ENCODE data around the gene SPARC.
A peak's percentile ranks its signal among the peaks of the same experiment; 100 is the strongest.

SPARC gene

GRCh38 chr5:151620461-151620840, 66.3 kb downstream of the SPARC start:
- peaks cover 10% of the 10 kb centered on the region for H3K4me1 ChIP-seq (ENCODE audit: insufficient read depth, insufficient read length)
- no peaks in the 10 kb centered on the region for H3K27me3 ChIP-seq (ENCODE audit: insufficient read depth, insufficient read length)
- no peaks in the 10 kb centered on the region for H3K36me3 ChIP-seq (ENCODE audit: insufficient read depth, insufficient read length, low read length)
- H3K9me3 ChIP-seq (ENCODE audit: insufficient read depth, low read length): no peaks in the 10 kb centered on the region
- no peak overlapping the region for H3K9ac ChIP-seq (ENCODE audit: insufficient read length, low read depth)
- no peak overlapping the region for H3K4me3 ChIP-seq (ENCODE audit: insufficient read length, low read depth)
- no peak for DNase-seq (ENCODE audit: low read depth, low spot score)
- TF ChIP-seq ZNF274 (IDR thresholded peaks at IDR 0.05; ENCODE audit: low read depth, low read length): no peak
- TF ChIP-seq SUZ12 (IDR thresholded peaks at IDR 0.05; ENCODE audit: extremely low read depth, insufficient read depth, insufficient read length): no peak
- TF ChIP-seq YY1 (IDR thresholded peaks at IDR 0.05; ENCODE audit: insufficient read depth, insufficient read length): no peak

- H3K9me3 ChIP-seq (ENCODE audit: insufficient read depth, low read length): no peaks in the 10 kb centered on the region
- TF ChIP-seq ZNF274 (IDR thresholded peaks at IDR 0.05; ENCODE audit: low read depth, low read length) (no peak), YY1 (IDR thresholded peaks at IDR 0.05; ENCODE audit: insufficient read depth, insufficient read length) (no peak), SUZ12 (IDR thresholded peaks at IDR 0.05; ENCODE audit: extremely low read depth, insufficient read depth, insufficient read length) (no peak)
- DNase-seq (ENCODE audit: low read depth, low spot score): peak; percentile 68
- H3K4me1 ChIP-seq (ENCODE audit: insufficient read depth, insufficient read length): peaks cover 11% of the 10 kb centered on the region
- H3K9ac ChIP-seq (ENCODE audit: insufficient read length, low read depth): no peak overlapping the region
- no peaks in the 10 kb centered on the region for H3K36me3 ChIP-seq (ENCODE audit: insufficient read depth, insufficient read length, low read length)
- no peak overlapping the region for H3K4me3 ChIP-seq (ENCODE audit: insufficient read length, low read depth)
- no peaks in the 10 kb centered on the region for H3K27me3 ChIP-seq (ENCODE audit: insufficient read depth, insufficient read length)
Observed at GRCh38 chr5:151619812-151620460, 66.8 kb downstream of the SPARC start.

- Histone ChIP-seq H3K9ac (ENCODE audit: insufficient read length, low read depth) (no peak overlapping the region), H3K36me3 (ENCODE audit: insufficient read depth, insufficient read length, low read length) (no peaks in the 10 kb centered on the region), H3K27me3 (ENCODE audit: insufficient read depth, insufficient read length) (no peaks in the 10 kb centered on the region), H3K4me1 (ENCODE audit: insufficient read depth, insufficient read length) (peaks cover 11% of the 10 kb centered on the region), H3K4me3 (ENCODE audit: insufficient read length, low read depth) (no peak overlapping the region), H3K9me3 (ENCODE audit: insufficient read depth, low read length) (no peaks in the 10 kb centered on the region)
- no peak for DNase-seq (ENCODE audit: low read depth, low spot score)
- TF ChIP-seq ZNF274 (IDR thresholded peaks at IDR 0.05; ENCODE audit: low read depth, low read length) (no peak), SUZ12 (IDR thresholded peaks at IDR 0.05; ENCODE audit: extremely low read depth, insufficient read depth, insufficient read length) (no peak), YY1 (IDR thresholded peaks at IDR 0.05; ENCODE audit: insufficient read depth, insufficient read length) (no peak)
Observed at GRCh38 chr5:151618907-151619306, 67.8 kb downstream of the SPARC start.

- no peaks in the 10 kb centered on the region for H3K36me3 ChIP-seq (ENCODE audit: insufficient read depth, insufficient read length, low read length)
- peaks cover 11% of the 10 kb centered on the region for H3K4me1 ChIP-seq (ENCODE audit: insufficient read depth, insufficient read length)
- no peaks in the 10 kb centered on the region for H3K9me3 ChIP-seq (ENCODE audit: insufficient read depth, low read length)
- no peaks in the 10 kb centered on the region for H3K27me3 ChIP-seq (ENCODE audit: insufficient read depth, insufficient read length)
- no peak for TF ChIP-seq SUZ12 (IDR thresholded peaks at IDR 0.05; ENCODE audit: extremely low read depth, insufficient read depth, insufficient read length)
- TF ChIP-seq ZNF274 (IDR thresholded peaks at IDR 0.05; ENCODE audit: low read depth, low read length): no peak
- no peak for TF ChIP-seq YY1 (IDR thresholded peaks at IDR 0.05; ENCODE audit: insufficient read depth, insufficient read length)
- DNase-seq (ENCODE audit: low read depth, low spot score): no peak
- H3K9ac ChIP-seq (ENCODE audit: insufficient read length, low read depth): no peak overlapping the region
- no peak overlapping the region for H3K4me3 ChIP-seq (ENCODE audit: insufficient read length, low read depth)
Observed at GRCh38 chr5:151617841-151618710, 68.6 kb downstream of the SPARC start.

GRCh38 chr5:151617383-151617840, 69.3 kb downstream of the SPARC start:
- DNase-seq (ENCODE audit: low read depth, low spot score): no peak
- Histone ChIP-seq H3K4me1 (ENCODE audit: insufficient read depth, insufficient read length) (peaks cover 11% of the 10 kb centered on the region), H3K9ac (ENCODE audit: insufficient read length, low read depth) (no peak overlapping the region), H3K27me3 (ENCODE audit: insufficient read depth, insufficient read length) (no peaks in the 10 kb centered on the region), H3K4me3 (ENCODE audit: insufficient read length, low read depth) (no peak overlapping the region), H3K36me3 (ENCODE audit: insufficient read depth, insufficient read length, low read length) (no peaks in the 10 kb centered on the region), H3K9me3 (ENCODE audit: insufficient read depth, low read length) (no peaks in the 10 kb centered on the region)
- TF ChIP-seq YY1 (IDR thresholded peaks at IDR 0.05; ENCODE audit: insufficient read depth, insufficient read length): no peak
- TF ChIP-seq ZNF274 (IDR thresholded peaks at IDR 0.05; ENCODE audit: low read depth, low read length): no peak
- TF ChIP-seq SUZ12 (IDR thresholded peaks at IDR 0.05; ENCODE audit: extremely low read depth, insufficient read depth, insufficient read length): no peak

GRCh38 chr5:151615431-151615830, 71.3 kb downstream of the SPARC start:
- Histone ChIP-seq H3K36me3 (ENCODE audit: insufficient read depth, insufficient read length, low read length) (no peaks in the 10 kb centered on the region), H3K27me3 (ENCODE audit: insufficient read depth, insufficient read length) (no peaks in the 10 kb centered on the region), H3K9ac (ENCODE audit: insufficient read length, low read depth) (no peak overlapping the region), H3K9me3 (ENCODE audit: insufficient read depth, low read length) (no peaks in the 10 kb centered on the region), H3K4me3 (ENCODE audit: insufficient read length, low read depth) (no peak overlapping the region), H3K4me1 (ENCODE audit: insufficient read depth, insufficient read length) (peaks cover 3% of the 10 kb centered on the region)
- no peak for TF ChIP-seq SUZ12 (IDR thresholded peaks at IDR 0.05; ENCODE audit: extremely low read depth, insufficient read depth, insufficient read length)
- no peak for TF ChIP-seq ZNF274 (IDR thresholded peaks at IDR 0.05; ENCODE audit: low read depth, low read length)
- DNase-seq (ENCODE audit: low read depth, low spot score): no peak

- H3K36me3 ChIP-seq (ENCODE audit: insufficient read depth, insufficient read length, low read length): no peaks in the 10 kb centered on the region
- H3K9me3 ChIP-seq (ENCODE audit: insufficient read depth, low read length): no peaks in the 10 kb centered on the region
- DNase-seq (ENCODE audit: low read depth, low spot score): no peak
- no peak overlapping the region for H3K9ac ChIP-seq (ENCODE audit: insufficient read length, low read depth)
- TF ChIP-seq ZNF274 (IDR thresholded peaks at IDR 0.05; ENCODE audit: low read depth, low read length): no peak
- no peak for TF ChIP-seq YY1 (IDR thresholded peaks at IDR 0.05; ENCODE audit: insufficient read depth, insufficient read length)
- TF ChIP-seq SUZ12 (IDR thresholded peaks at IDR 0.05; ENCODE audit: extremely low read depth, insufficient read depth, insufficient read length): no peak
- H3K4me3 ChIP-seq (ENCODE audit: insufficient read length, low read depth): no peak overlapping the region
- no peaks in the 10 kb centered on the region for H3K27me3 ChIP-seq (ENCODE audit: insufficient read depth, insufficient read length)
- H3K4me1 ChIP-seq (ENCODE audit: insufficient read depth, insufficient read length): peaks cover 3% of the 10 kb centered on the region
Observed at GRCh38 chr5:151614565-151614964, 72.2 kb downstream of the SPARC start.
